Lower leg skin (tissue), 3 donors: ENCODE measurements around the gene HOMER3.

ENCODE experiments used
- POLR2A ChIP-seq, 2 donors: fragments of 450-650 bp; IDR thresholded peaks; one replicate each; pipeline ENCODE4 v1.6.1; 2016 to 2017; ENCODE audit warnings: antibody characterized with exemption in 2 of 2, mild to moderate bottlenecking in 1 of 2, moderate library complexity in 1 of 2
- TF ChIP-seq, protein P1 (sequence below), 3 donors: fragments of 450-650 bp; IDR thresholded peaks; one replicate each; pipeline ENCODE4 v1.5.1; 2016; ENCODE audit warnings: antibody characterized with exemption in 3 of 3, mild to moderate bottlenecking in 3 of 3, moderate library complexity in 2 of 3

DNA sequence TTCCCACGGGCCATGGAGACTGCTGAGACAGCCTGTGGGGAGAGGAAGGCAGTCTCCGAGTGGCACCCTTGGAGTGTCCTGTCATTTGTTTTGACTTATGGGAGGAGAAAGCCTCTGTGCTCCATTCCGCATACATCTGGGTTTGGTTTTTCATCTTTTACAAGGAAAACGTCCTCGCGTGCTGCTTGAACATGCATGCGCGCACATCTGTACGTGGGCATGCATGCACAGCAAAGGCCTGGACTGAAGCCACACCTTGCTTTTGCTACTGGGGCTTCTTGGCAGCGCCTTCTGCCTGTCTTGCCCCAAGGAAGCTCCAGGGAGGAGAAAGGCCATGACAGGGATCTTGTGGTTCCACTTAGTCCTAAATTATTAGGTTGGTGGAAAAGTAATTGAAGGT lies 48.3 kb upstream of the HOMER3 start:
- no peak for TF ChIP-seq POLR2A (IDR thresholded peaks at IDR 0.05)
- TF ChIP-seq, protein P1, sequence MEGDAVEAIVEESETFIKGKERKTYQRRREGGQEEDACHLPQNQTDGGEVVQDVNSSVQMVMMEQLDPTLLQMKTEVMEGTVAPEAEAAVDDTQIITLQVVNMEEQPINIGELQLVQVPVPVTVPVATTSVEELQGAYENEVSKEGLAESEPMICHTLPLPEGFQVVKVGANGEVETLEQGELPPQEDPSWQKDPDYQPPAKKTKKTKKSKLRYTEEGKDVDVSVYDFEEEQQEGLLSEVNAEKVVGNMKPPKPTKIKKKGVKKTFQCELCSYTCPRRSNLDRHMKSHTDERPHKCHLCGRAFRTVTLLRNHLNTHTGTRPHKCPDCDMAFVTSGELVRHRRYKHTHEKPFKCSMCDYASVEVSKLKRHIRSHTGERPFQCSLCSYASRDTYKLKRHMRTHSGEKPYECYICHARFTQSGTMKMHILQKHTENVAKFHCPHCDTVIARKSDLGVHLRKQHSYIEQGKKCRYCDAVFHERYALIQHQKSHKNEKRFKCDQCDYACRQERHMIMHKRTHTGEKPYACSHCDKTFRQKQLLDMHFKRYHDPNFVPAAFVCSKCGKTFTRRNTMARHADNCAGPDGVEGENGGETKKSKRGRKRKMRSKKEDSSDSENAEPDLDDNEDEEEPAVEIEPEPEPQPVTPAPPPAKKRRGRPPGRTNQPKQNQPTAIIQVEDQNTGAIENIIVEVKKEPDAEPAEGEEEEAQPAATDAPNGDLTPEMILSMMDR (IDR thresholded peaks at IDR 0.05) = no peak
